Memory B cell (primary cell): ENCODE results near the gene CRTC1.
A peak's percentile ranks its signal among the peaks of the same experiment; 100 is the strongest.

Experiments used
- ATAC-seq: fragments of 150-1000 bp; cut with Tn5 transposase; 2 replicates; pipeline ENCODE4 v1.10.0; 2021; ENCODE audit warnings: low read depth, mild to moderate bottlenecking, moderate library complexity
- DNase-seq, 2 donors: peaks; one replicate each; pipeline ENCODE4 v3.0.0; 2022; ENCODE audit warnings: low spot score in 2 of 2
- H3K27ac Mint-ChIP-seq: one replicate; pipeline ENCODE4 v1.8.0; 2022; ENCODE audit warnings: mild to moderate bottlenecking, moderate library complexity, mixed read lengths
- H3K27me3 Mint-ChIP-seq: one replicate; pipeline ENCODE4 v1.8.0; 2022; ENCODE audit warnings: mixed read lengths
- H3K36me3 Mint-ChIP-seq: one replicate; pipeline ENCODE4 v1.8.0; 2022; ENCODE audit warnings: mild to moderate bottlenecking, mixed read lengths
- H3K4me1 Mint-ChIP-seq: one replicate; pipeline ENCODE4 v1.8.0; 2022; ENCODE audit warnings: mixed read lengths
- H3K4me3 Mint-ChIP-seq: one replicate; pipeline ENCODE4 v1.8.0; 2022; ENCODE audit warnings: mild to moderate bottlenecking, moderate library complexity, mixed read lengths
- H3K9me3 Mint-ChIP-seq: one replicate; pipeline ENCODE4 v1.8.0; 2022; ENCODE audit warnings: mixed read lengths

CRTC1 gene

DNA sequence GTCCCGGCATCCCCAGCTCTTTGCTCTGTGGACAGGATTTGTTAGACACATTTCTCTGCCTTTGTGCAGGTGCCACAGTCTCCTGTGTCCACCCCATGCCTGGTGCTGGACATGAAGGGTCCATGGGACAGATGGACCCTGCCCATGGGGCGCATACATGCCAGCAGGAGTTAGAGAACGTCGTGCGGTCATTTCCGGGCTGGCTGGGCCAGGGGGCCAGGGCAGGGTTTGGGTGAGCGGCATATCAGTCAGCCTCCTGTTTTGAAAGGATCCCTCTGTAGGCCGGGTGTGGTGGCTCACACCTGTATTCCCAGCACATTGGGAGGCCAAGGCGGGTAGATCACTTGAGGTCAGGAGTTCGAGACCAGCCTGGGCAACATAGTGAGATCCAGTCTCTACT is 35.7 kb upstream of the CRTC1 start:
- H3K4me1 Mint-ChIP-seq, result peaks cover 31% of the 10 kb centered on the region
- ATAC-seq, result no peak
- no peaks in the 10 kb centered on the region for H3K9me3 Mint-ChIP-seq
- no peaks in the 10 kb centered on the region for H3K27me3 Mint-ChIP-seq
- no peak overlapping the region for H3K4me3 Mint-ChIP-seq
- H3K36me3 Mint-ChIP-seq, result peaks cover 8% of the 10 kb centered on the region
- H3K27ac Mint-ChIP-seq, result no peak overlapping the region
- no peak for DNase-seq

DNA sequence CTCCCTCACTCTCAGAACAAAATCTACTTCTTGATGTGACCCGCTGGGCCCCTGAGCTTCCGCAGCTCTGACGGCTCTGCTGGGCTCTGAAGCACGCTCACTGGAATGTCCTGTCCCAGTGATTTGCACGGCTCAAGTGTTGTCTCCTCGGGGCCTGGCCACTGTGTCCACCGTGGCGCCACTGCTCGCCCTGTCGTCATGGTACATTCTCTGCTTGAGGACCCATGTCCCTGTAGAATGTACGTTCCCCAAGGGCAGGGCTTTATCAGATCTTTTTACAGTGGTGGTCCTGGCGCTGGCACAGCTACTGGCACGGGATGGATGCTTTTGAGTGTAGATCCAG is 34.5 kb upstream of the CRTC1 start:
- peak overlapping the region; percentile 36 for H3K27ac Mint-ChIP-seq
- no peak overlapping the region for H3K4me3 Mint-ChIP-seq
- H3K9me3 Mint-ChIP-seq, result no peaks in the 10 kb centered on the region
- DNase-seq (no peak), ATAC-seq (no peak)
- H3K36me3 Mint-ChIP-seq, result peaks cover 7% of the 10 kb centered on the region
- H3K4me1 Mint-ChIP-seq, result peaks cover 29% of the 10 kb centered on the region
- H3K27me3 Mint-ChIP-seq, result no peaks in the 10 kb centered on the region

DNA sequence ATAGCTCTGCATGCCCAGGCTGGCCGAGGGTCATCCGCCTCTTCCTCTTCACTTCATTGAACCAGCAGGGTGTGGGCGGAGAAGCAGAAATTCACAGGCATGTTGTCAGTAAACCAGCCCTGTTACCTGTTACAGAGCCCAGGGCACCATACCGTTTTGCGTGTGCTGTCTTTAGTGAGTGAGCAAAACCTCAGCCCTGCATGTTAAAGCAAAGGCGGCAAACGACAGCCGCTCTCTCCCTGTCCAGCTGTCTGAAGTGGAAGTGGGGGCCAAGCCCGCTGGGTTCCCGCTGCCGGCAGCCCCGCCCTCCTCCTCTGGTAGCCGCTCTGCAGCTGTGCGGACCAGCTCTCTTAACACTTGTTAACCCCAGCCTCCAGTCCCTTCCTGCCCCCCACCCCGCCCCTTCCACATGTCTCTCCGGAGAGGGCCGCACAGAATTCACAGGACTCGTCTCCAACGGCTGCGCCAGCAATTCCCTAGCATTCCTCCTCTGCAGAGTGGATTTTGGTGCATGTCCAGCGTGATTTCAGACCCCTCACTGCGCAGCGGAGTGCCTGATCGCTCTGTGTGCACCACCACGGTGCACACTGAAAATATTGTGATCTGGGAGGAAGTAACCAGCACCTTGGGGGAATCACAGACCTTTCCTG is 34.0 kb upstream of the CRTC1 start:
- H3K9me3 Mint-ChIP-seq, result peaks cover 5% of the 10 kb centered on the region
- H3K36me3 Mint-ChIP-seq, result peaks cover 11% of the 10 kb centered on the region
- DNase-seq, result no peak
- peak; percentile 58 for ATAC-seq
- peak overlapping the region; percentile 36 for H3K27ac Mint-ChIP-seq
- H3K4me3 Mint-ChIP-seq, result peak overlapping the region; percentile 75
- peaks cover 5% of the 10 kb centered on the region for H3K27me3 Mint-ChIP-seq
- peaks cover 29% of the 10 kb centered on the region for H3K4me1 Mint-ChIP-seq

DNA sequence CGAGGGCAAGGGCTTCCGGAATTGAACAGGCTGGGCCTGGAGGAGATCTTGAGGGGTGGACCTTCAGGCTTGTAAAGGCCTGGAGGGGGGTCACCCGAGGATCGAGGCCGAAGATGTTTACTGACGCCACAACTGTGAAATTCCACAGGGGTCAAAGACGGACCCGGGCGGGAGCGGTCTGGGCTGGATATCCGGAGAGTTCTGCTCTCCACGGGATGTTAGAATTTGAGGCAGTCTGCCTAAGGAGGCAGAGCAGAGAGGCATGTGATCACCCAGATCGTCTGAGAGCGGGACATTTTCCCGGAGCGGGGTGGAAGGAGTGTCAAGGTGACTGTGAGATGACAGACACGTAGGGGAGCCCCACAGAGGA is 33.5 kb upstream of the CRTC1 start:
- Mint-ChIP-seq H3K4me1 (peaks cover 32% of the 10 kb centered on the region), H3K36me3 (peaks cover 14% of the 10 kb centered on the region), H3K4me3 (peak overlapping the region; percentile 75), H3K27me3 (peaks cover 7% of the 10 kb centered on the region), H3K9me3 (peaks cover 7% of the 10 kb centered on the region), H3K27ac (no peak overlapping the region)
- no peak for DNase-seq
- ATAC-seq, result no peak

DNA sequence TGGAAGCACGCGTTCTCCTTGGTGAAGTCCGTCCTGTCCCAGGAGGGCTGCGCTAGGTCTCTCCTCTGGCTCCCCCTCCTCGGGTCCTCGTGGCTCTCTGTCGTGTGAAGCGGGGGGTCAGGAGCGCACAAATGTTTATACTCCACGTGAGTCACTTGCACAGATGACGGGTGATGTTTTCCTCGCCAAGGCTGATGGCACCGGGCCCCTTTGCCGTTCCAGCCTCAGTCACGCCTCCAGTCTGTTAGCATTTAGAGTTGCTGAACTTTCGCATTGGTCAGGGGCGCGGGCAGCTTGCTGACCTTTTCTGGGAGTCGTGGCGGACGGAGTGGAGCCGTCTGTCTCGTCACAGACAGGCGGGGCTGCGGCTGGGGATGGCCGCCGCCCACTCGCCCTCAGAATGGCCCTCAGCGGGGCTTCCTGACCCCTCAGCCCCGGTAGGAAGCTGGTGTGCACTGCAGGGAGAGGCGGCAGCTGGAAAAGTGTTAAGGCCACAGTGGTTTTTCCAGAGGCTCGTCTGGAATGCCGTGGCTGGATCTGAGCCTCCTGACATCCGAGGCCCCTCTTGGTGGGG is 32.9 kb upstream of the CRTC1 start:
- H3K9me3 Mint-ChIP-seq, result peaks cover 7% of the 10 kb centered on the region
- H3K4me3 Mint-ChIP-seq, result no peak overlapping the region
- ATAC-seq (no peak), DNase-seq (no peak)
- peaks cover 14% of the 10 kb centered on the region for H3K36me3 Mint-ChIP-seq
- H3K27ac Mint-ChIP-seq, result no peak overlapping the region
- peaks cover 32% of the 10 kb centered on the region for H3K4me1 Mint-ChIP-seq
- peaks cover 7% of the 10 kb centered on the region for H3K27me3 Mint-ChIP-seq

DNA sequence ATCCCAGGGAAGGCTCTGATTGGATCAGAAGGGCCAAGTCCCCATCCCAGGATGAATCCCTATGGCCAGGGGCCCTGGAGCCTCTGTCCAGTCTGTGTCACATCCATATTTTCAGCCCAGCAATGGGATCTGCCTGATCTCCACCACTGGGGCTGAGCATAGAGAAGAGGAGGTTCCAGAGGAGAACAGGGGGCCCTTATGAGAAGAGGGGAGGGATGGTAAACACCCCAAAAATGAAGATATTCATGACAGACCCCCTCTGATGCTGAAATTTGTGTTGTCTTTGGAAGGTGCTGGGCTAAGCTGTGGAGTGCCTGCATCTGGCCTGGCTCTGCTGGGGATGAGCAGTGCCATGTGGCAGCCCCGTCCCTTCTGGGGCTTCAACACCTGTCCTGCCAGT is 32.2 kb upstream of the CRTC1 start:
- H3K9me3 Mint-ChIP-seq, result peaks cover 7% of the 10 kb centered on the region
- DNase-seq (no peak), ATAC-seq (no peak)
- no peak overlapping the region for H3K4me3 Mint-ChIP-seq
- peaks cover 16% of the 10 kb centered on the region for H3K36me3 Mint-ChIP-seq
- no peak overlapping the region for H3K27ac Mint-ChIP-seq
- peaks cover 33% of the 10 kb centered on the region for H3K4me1 Mint-ChIP-seq
- peaks cover 7% of the 10 kb centered on the region for H3K27me3 Mint-ChIP-seq

DNA sequence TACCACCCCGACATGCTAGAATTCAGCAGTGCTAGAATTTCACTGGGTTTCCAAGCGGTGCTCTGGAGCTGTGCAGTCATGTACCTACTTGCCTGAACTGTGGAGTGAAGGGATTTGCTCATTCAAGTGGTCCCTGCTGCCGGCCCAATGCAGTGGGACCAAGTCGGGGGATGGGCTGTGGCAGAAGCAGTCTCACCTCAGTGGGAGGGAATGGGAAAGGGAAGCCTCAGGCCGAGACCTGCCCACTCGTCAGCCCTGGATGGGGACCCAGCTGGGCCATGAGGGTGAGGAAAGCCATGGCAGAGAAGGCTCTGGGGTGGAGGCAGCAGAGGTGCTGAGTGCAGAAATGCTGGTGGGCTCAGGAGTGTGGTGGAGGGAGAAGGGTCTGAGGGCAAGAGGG is 31.7 kb upstream of the CRTC1 start:
- Mint-ChIP-seq H3K27me3 (peaks cover 7% of the 10 kb centered on the region), H3K4me1 (peaks cover 32% of the 10 kb centered on the region)

DNA sequence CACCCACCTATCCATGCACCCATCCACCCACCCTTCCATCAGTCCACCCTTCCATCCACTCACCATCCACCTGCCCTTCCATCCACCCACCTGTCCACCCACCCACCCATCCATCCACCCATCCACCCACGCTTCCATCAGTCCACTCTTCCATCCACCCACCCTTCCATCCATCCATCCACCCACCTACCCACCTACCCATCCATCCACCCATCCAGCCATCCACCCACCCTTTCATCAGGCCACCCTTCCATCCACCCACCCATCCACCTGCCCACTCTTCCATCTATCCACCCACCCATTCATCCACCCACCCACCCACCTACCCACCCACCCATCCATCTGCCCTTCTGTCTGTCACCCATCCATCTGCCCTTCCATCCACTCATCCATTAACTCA is 29.6 kb upstream of the CRTC1 start:
- peaks cover 45% of the 10 kb centered on the region for H3K4me1 Mint-ChIP-seq
- H3K27me3 Mint-ChIP-seq, result peaks cover 7% of the 10 kb centered on the region
- DNase-seq (no peak), ATAC-seq (no peak)
- H3K9me3 Mint-ChIP-seq, result peaks cover 7% of the 10 kb centered on the region
- peaks cover 14% of the 10 kb centered on the region for H3K36me3 Mint-ChIP-seq
- peak overlapping the region; percentile 15 for H3K27ac Mint-ChIP-seq
- no peak overlapping the region for H3K4me3 Mint-ChIP-seq

More for the DNA sequence above, 31.7 kb upstream of the CRTC1 start:
- Mint-ChIP-seq H3K4me3 (no peak overlapping the region), H3K27ac (no peak overlapping the region), H3K9me3 (peaks cover 7% of the 10 kb centered on the region), H3K36me3 (peaks cover 14% of the 10 kb centered on the region)
- ATAC-seq (no peak), DNase-seq (no peak)

DNA sequence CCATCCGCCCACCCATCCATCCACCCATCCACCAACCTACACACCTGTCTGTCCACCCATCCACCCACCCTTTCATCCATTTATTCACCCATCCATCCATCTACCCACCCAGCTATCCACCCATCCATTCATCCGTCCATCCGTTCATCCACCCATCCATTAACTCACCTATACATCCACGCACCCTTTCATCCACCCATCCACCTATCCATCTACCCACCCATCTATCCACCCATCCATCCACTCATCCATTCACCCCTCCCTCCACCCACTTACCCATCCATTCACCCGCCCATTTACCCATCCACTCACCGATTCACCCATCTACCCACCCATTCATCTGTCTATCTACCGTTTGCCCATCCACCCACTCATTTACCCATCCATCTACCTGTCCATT is 29.0 kb upstream of the CRTC1 start:
- no peak overlapping the region for H3K4me3 Mint-ChIP-seq
- H3K27ac Mint-ChIP-seq, result peak overlapping the region; percentile 15
- DNase-seq (no peak), ATAC-seq (no peak)
- H3K4me1 Mint-ChIP-seq, result peaks cover 45% of the 10 kb centered on the region
- H3K27me3 Mint-ChIP-seq, result peaks cover 7% of the 10 kb centered on the region
- peaks cover 7% of the 10 kb centered on the region for H3K9me3 Mint-ChIP-seq
- peaks cover 14% of the 10 kb centered on the region for H3K36me3 Mint-ChIP-seq

DNA sequence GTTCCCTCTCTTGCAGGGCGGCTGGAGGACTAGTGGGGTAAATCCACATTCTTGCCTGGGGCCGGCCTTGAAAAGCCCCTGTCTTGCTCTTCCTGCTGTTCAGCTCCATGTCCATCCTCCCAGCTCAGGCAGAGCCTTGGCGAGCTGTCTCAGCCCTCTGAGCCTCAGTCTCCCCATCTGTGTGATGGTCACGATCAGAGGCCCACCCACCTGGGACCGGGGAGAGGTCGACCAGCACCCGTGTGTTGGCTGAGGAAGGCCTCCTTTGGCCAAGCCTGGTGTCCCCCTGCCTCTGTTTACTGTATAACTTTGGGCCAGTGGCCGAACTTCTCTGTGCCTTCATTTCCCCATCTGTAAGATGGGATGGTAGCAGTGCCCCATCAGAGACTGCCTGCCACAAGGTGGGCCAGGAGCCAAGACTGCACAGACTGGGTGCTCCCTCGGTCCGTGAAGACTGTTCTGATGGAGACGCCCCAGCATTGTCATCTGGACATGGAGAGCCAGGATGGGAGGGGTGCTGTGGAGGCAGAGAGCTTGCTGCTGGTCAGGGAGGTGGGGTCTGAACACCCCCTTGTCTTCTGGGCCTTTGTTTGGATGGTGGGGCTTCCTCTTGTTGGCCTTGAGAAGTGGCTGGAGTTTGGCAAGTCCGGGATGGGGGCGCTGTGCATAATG is 28.2 kb upstream of the CRTC1 start:
- H3K4me1 Mint-ChIP-seq, result peaks cover 38% of the 10 kb centered on the region
- no peak overlapping the region for H3K27ac Mint-ChIP-seq
- peaks cover 7% of the 10 kb centered on the region for H3K9me3 Mint-ChIP-seq
- H3K4me3 Mint-ChIP-seq, result no peak overlapping the region
- peaks cover 14% of the 10 kb centered on the region for H3K36me3 Mint-ChIP-seq
- H3K27me3 Mint-ChIP-seq, result peaks cover 7% of the 10 kb centered on the region
- DNase-seq (no peak), ATAC-seq (no peak)

DNA sequence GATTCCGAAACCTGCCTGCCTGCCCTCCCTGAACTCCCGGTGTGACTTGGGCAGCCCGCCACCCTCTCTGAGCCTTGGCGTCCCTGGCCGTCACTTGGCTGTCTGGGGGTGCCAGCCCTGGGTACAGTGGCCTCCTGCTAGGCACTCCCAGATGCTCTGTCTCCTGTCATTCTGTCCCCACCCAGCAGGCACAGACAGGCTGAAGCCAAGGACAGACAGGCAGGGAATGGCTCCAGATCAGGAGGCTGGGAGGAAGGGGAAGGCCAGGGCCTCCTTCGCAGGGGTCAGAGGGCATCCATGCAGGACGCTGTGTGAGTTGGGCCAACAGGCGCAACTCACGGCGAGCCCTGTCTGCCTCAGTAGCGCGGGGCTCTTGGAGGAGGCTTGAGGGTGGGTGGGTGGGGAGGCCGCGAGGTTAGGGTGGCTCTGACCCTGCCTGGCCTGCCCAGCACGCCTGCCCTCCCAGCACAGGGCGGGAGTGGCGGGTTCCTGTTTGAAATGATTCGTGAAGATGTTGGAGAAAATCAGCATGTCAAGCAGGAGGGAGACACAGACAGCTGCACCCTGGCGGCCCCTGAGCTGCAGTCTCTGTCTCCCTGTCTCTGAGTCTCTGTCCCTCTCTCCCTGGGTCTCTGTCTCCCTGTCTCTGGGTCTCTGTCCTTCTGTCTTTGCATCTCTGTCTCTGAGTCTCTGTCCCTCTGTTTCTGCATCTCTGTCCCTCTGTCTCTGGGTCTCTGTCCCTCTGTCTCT is 27.0 kb upstream of the CRTC1 start:
- Mint-ChIP-seq H3K27ac (peak overlapping the region; percentile 6), H3K4me3 (no peak overlapping the region), H3K9me3 (peaks cover 7% of the 10 kb centered on the region), H3K27me3 (peaks cover 7% of the 10 kb centered on the region), H3K36me3 (peaks cover 14% of the 10 kb centered on the region), H3K4me1 (peaks cover 41% of the 10 kb centered on the region)
- ATAC-seq, result no peak
- no peak for DNase-seq

DNA sequence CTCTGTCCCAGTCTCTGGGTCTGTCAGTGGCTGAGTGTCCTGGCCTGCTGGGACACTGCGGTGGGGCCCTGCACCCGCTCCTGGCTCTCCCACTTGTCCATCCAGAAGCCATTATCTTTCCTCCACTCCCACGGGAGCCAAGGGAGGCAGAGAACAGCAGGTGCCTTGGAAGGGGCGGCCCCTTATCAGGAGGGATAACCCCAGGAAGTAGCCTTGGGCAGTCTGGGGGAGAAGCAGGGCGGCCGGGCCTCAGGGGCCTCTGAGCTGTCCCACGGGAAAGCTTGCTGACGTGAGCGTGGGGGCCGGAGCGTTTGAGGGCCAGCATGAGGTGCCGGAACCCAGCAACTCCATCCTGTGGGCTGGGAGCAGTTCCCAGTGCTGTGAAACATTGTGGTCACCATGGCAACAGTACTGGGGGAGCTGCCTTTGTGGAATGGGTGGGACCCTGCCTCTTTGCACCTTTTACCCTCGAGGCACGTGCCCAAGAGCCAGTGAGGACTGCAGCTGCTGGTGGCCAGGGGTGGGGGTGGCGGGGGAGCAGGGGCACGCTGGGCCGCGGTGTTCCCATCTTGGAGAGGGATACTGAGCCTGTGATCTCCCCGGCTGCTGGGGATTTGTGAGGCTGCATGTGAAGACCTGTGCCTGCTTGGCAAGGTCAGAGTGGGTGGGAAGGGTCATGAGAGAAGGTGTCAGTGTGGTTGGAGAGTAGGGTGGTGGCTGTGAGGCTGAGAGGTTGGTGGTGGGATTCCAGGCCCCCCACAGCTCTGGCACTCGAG is 25.7 kb upstream of the CRTC1 start:
- DNase-seq, result no peak
- H3K36me3 Mint-ChIP-seq, result peaks cover 14% of the 10 kb centered on the region
- peaks cover 7% of the 10 kb centered on the region for H3K27me3 Mint-ChIP-seq
- H3K4me3 Mint-ChIP-seq, result no peak overlapping the region
- H3K4me1 Mint-ChIP-seq, result peaks cover 38% of the 10 kb centered on the region
- peak overlapping the region; percentile 32 for H3K27ac Mint-ChIP-seq
- peak; percentile 53 for ATAC-seq
- H3K9me3 Mint-ChIP-seq, result peaks cover 7% of the 10 kb centered on the region

DNA sequence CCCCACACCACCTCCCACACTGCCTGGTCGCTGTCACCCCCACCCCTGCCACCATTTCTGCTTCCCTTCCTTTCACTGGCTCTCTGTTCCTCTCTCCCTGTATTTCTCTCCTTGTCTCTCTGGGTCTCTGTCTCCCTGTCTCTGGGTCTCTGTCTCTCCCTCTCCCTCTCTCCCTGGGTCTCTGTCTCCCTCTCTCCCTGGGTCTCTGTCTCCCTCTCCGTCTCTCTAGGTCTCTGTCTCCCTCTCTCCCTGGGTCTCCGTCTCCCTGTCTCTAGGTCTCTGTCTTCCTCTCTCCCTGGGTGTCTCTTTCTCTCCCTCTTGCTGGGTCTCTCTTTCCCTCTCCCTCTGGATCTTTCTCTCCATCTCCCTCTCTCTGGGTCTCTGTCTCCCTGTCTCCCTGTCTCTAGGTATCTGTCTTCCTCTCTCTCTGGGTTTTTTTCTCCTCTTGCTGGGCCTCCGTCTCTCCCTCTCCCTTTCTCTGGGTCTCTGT is 25.1 kb upstream of the CRTC1 start:
- ATAC-seq, result no peak
- Mint-ChIP-seq H3K4me3 (no peak overlapping the region), H3K36me3 (peaks cover 14% of the 10 kb centered on the region), H3K4me1 (peaks cover 40% of the 10 kb centered on the region), H3K27ac (peak overlapping the region; percentile 32), H3K27me3 (peaks cover 7% of the 10 kb centered on the region), H3K9me3 (peaks cover 7% of the 10 kb centered on the region)
- DNase-seq, result no peak
